HG02642 (cell line): ENCODE data around the gene MMP24.
"Not testable (repeated sequence)": the region's sequence is repeated elsewhere in the genome, so short reads cannot be mapped to it uniquely, and the experiment has no call there.

Experiments used
- ATAC-seq: cut with Tn5 transposase; IDR thresholded peaks from one replicate; pipeline ENCODE4 v1.9.1; 2021; ENCODE audit warnings: mild to moderate bottlenecking; ENCODE audit not compliant: unreplicated experiment, poor library complexity

The MMP24 gene

DNA sequence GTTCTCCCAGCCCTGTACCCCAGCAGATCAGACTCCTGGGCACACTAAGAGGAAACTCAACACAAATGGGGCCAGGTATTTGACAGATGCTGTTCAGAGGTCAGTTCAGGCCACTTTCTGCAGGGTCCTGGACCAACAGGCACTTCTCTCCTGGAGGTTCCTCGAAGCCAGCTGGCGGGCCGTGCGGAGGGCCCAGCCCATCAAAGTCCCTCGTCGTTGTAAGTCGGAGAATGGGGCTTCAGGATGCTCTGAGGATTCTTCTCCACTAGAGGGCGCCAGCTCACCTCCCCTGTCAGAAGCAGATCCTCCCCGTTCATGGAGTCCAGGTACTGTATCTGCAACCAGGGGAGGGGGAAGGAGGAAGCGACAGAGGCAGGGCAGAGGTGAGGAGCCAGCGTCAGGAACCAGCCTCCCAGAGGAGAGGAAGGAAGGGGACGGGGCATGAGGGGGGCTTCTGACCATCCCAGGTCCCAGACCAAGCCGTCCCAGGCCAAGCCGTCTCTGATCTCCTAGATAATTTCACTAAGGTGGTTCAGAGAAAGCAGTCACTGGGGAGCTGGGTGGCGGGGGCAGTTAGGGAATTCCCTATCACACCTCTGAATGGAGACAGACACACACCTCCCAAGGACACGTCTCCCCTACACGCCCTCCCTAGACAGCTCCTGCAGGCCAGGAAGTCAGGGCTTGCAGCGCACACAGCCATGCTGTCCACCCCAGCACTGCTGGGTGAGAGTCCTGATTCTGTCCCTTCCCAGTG, 77.4 kb downstream of the MMP24 start:
- ATAC-seq, result peak; percentile 53

DNA sequence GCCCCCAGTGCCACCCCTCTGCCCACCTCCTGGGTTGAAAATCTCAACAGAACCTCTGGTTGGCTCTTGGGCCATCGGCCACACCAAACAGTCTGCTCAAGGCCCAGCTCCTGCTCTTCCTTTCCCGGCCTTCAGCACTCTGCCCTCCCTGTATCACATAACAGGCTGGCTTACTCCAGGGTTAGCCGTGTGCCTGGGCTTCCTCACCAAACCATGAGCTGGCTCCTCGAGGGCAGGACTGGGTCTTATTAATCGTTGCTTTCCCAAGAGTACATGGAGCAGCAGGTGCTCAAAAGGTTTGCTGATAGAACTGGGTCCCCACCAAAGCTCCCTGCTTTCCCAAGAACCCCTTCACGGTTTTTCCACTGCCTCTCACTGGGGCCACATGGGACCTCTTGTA, 78.5 kb downstream of the MMP24 start:
- ATAC-seq, result no peak

DNA sequence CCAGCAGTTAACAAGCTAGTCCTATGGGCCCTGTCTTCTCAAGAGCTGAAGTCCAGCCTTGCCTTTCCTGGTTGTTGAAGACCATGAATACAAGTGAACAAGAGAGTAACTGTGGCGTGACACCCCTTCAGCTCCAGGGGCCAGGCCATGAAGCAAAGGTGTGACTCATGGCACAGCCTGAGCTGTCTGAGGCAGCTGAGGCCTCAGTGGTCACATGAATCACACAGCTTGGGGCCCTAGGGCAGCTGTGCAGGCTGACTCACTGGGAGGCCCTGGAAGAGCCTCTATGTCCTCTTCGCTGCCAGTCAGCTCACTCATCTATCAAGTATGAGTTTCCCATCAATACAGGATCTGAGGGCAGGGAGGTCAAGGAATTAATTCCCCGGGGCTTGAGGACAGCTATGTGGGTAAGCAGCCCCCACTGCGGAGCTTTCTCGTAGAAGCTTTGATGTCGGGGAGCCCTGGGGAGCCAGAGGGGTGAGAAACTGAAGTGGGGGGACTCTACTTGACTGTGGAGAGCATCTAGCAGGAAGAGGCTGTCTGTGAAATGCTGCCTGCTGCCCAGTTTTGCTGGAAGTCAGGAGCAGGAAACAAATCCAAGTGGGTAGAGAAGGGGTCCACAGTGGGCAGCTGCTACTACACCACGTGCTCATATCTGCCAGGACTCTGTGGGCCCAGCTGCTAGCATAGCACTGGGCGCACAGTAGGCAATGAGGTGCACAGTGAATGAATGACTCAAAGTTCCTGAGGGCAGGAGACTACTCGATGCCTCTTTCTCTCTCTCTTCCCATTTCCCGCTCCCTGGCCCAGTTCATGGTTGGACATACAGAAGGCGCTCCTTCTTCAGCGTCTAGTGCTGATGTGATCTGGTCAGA, 79.4 kb downstream of the MMP24 start:
- no peak for ATAC-seq

DNA sequence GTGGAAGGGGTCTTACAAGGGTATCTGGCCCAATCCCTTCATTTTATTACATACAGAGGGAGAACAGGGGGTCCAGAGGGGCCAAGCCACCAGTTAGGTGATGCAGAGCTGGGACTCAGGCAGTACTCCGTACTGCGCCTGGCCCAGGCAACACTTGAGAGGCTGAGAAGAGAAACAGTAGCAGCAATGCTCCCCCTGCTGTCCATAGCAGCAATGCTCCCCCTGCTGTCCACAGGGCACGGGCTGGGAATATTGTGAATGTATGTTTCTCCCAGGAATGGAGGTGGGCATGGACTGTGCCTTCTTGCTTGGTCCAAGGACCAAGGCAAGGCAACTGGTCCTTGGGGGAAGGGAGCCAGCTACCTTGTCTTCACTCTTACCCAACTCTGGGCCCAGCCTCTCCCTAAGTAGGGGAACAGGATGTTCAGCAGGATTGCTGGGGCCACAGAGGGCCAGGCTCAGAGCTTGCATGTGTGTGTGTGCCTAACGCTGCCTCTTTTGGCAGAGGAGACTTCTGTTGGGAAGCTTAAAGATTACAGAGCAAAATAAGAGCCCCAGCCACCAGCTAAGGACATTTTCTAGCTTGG, 80.5 kb downstream of the MMP24 start:
- ATAC-seq, result no peak

DNA sequence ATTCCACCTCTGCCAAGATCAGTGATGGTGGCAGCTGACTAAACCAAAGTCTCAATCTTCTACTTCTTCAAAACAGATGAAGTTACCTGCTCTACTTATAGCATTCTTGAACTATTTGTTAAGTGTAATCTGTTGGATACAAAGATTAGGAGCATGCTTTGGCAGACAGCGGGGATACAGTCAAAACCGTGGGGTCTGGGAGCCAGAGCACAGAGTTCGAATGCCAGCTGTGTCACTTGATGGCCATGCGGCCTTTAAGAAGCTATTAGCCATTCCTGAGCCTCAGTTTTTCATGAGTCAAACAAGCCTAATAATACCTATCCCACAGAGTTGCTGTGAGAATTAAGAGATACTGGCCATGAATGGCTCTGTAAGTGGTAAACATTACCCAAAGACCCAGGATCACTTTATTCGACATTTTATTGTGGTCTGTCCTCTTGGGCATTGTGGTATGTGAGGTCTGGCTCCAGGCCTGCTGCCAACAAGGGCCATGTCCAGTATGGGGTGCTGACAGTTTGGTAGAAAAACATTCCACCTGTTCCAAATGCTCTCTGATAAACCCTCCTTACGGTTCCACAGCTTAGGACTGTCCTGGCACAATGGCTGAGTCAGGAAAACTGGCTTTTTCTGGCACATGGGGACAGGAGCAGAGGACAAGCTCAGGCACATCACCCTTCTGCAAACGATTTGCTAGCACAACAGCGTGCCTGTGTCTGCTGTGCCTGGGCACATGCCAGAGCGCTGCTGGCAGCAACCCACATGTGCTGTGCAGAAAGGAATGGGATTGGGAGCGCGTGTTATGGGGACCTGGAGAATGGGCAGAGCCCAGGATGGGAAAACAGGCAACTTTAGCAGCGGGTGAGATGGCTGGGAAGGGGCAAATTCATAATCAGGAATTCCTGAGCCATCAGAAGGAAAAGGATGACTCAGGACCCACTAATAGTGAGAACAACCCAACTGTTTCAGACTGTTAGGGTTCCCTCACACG, 81.5 kb downstream of the MMP24 start:
- ATAC-seq, result no peak

DNA sequence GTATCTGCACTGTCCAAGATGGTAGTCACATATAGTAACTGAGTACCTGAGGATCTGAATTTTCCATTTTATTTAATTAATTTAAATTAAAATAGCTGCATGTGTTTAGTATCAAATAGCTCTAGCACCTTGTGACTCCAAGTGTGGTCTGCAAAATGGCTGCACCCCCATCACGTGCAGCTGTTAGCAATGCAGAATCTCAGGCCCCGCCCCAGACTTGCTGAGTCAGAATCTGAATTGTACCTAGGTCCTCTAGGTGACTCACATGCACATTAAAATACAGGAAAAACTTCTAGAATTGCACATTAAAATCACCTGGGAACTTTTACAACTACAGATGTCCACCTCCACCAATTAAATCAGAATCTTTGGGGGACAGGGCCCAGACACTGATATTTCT, 84.9 kb downstream of the MMP24 start:
- no peak for ATAC-seq

DNA sequence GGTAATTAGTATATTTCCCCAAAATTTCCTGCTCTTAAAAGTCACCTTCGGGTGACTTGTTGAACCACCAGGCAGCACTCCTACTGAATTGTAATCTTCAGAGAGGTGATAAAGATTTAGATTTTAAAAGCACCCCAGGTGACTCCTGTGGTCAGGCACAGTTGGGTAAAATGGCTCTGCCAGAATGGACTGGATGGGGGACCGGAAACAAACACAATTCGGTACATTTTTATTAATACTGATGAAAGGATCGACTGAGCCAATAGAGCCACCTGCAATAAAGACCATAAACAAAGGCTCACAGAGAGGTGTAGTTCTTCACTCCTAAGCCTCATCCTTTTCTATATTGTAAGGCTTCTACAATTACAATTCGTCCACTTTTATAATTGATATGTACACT, 85.3 kb downstream of the MMP24 start:
- no peak for ATAC-seq

DNA sequence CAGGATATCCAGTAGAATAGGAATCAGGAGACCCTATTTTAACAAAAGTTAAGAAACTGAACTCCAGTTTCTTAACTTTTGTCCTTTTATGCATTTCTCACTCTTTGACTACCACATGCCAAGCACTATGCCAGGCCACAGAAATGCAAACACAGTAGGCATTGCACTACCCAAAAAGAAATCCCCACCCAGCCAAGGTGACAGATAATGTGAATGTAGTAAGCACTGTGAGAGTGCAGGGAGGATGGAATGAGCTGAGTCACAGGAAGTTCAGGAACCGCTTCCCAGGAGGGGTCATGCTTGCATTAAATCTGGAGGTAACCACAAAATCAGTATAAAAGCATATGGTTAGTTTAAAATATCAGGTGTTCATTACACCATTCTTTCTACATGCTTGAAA, 85.8 kb downstream of the MMP24 start:
- ATAC-seq, result no peak

DNA sequence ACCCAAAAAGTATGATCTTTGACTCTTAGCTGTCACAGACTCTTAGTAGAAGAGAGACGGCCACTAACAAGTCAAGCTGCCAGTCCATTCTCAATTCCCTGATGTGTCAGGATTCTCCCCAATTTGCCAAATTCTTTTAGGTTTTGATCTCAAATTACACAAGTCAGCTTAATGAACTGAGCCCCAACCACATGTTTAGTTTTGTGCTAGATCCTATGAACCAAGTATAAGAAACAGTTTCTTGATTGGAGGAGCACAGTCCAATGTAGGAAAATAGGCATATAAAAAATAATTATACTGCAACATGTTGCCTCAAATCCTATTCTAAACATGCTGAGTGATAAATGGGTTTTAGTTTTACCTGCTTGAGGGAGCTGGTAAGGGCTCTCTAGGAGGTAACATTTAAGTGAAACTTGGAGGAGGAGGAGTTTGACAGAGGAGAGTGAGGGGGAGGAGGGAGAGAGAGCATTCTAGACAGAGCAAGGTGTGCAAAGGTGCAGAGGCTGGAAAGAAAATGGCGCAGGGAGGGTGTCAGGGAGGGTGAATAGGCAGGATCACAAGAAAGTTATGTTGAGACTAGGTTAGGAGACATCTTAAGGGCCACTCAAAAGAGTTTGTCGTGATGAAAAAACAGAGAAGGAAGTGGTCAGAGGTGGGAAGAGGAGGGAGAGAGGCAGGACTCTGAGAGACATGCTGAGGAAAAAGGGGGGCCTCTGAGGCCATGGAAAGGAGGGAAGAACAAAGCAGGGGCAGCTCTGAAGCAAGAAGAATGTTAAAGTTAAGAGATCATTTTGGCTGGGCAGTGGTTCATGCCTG, 88.5 kb downstream of the MMP24 start:
- no peak for ATAC-seq

DNA sequence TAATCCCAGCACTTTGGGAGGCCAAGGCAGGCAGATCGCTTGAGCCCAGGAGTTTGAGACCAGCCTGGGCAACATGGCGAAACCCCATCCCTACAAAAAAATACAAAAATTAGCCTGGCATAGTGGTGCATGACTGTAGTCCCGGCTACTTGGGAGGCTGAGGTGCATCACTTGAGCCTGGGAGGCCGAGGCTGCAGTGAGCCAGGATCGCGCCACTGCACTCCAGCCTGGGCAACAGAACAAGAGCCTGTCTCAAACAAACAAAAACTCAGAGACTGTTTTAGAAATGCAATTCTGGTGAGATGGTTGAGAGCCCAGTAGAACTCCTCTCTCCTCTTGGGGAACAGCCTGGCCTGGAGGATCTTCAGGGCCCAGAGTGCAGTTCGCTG, 89.1 kb downstream of the MMP24 start:
- ATAC-seq, result not testable (repeated sequence)

DNA sequence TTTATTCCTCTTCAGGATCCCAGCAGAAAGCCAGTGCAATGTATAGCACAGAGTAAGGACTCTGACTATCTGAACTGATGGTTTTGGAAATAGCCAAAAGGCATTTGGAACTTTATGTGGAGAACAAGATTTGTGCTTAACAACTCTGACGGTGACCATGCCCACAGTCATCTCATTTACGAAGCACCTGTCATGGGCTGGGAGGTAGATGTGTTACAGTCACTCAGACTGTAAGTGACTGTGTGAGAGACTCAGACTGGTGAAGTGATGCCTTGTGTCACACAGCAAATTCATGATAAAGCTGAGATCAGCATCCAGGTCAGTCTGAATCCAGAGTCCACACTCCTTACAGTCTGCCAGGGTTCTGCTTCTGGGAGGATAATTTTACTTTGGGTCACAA, 89.6 kb downstream of the MMP24 start:
- ATAC-seq, result no peak

DNA sequence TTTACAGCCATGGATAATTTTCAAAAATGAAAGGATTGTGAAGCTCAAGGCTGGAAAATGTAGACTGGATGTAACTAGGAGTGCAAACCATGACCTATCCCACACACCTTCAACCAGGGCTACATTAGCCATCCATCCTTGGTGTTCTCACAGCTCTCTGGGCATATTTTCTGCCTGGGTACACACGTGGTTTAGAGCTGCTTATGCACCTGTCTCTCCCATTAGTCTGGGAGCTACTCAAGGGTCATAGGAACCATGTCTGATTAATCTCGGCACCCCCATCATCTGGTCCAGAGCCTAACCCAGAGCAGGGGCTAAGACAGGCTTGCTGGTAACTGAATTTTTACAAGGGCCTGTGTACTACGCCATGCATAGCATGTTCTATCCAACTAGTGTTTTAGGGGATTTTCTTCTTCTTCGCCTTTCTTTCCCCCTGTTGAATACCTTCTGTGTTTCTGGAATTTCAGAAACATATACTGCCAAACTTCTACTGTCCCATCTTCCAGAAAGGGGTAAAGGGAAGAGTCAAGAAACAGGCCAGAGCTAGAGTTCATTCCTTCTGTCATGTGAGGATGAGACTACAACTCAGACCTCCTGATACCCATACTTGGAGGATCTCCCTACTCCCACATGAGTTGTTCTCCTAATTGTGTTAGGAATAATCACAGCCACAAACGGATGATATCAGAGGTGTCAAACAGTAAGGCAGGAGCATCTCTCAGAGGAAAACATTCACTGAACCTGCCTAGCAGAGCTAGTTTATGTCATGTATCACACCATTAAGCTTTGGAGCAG, 91.1 kb downstream of the MMP24 start:
- ATAC-seq, result no peak

DNA sequence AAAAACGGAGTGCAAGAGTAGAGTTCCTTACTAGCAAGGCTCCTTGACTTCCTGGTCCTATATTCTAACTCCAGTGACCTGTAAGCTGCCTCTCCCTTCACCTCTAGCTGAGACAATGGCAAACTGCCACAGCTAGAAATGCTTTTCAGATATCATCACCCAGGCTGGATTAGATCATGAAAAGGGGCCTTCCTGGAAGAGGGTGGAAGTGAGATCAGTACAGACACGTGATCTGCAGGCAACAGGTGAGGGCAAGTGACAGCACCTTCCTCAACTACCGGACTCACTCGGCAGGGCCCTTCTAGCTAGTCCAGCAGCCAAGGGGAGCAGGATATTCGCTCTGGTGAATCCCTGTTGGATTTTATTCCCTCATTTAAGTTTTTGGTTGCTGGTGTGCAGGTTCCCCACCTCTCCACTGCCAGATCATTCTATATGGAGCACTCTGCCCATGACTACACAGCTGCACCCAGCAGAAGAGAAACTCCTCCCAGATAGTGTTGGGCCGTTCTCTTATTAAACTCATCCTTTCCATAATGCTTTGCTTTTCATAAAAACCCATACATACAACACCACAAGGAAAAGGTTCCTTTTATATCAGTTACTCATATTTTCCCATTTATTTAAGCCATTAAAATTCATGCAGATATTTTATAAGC, 92.1 kb downstream of the MMP24 start:
- ATAC-seq, result no peak

DNA sequence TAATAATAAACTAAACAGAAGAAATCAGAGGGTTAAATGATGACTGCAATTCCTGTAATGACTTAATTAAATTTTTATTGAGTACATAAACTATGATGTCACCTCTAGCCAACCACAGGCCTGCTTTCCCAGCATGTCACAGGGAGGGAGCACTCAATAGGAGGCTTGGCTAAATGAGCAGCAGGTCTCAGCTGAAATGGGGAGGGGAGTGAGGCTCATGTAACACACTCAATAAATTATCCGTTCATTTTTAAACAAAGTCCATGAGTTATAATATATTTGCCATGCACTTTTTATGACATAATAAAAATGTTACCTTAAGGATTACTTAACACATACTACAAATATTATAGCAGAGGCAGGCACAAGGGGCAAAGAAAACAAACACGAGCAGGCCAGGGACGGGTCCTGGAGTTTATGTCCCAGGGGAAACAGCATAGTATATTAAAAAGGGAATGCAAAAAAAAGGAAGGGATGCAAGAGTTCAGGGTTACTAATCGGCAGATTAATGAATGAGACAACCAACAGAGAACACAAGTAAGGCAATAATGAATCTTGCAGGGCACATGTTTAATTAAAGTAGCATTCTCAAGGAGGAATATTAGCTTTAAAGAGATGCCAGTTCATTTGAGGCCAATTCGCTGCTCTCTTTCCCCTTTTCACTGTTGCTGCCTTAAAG, 92.8 kb downstream of the MMP24 start:
- ATAC-seq, result no peak

DNA sequence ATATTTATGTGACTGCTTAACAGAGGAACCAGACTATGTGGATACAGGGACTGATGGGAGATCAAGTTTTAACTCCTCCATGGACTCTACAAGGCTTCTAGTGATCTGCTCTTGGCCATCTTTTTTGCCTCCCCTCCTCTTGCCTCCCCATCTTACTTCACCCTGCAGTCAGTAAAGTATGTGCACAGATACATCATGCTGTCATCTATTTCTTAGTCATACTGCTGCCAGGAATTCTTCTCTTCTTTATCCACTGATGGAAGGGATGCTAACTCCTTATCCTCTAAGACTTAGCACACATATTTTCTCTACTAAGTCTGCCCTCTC, 93.3 kb downstream of the MMP24 start:
- no peak for ATAC-seq

DNA sequence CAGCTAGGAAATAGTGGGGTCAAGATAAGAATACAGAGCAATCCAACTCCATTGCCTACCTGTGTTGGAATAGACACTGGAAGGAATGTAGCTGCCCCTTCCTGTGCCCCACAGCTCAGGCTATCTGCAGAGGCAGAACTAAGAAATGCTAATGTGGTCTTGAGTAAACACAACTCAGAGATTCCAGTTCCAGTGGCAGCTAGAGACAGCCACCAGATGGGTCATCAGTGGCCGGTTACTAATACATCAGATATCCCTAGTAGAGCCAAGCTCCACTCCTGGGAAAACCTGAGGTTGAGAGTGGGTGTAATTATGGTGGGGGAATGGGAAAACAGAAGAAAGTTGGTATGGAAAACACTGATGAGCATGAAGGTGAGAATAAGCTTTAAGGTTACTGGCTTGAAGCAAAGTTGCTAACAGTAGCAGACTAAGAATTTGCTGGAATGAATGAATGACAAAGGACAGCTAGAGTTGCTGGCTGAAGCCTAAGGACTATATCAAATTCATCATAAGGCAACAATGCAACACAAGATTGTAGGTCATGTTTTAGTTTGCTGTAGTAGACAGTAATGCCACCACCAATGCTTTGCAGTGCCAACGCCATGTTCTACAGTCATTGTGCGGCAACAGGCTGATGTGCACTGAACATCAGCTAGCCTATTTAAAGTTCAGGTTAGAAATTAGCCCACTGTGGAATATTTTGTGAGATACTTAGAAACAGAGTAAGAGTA, 94.1 kb downstream of the MMP24 start:
- ATAC-seq, result no peak

DNA sequence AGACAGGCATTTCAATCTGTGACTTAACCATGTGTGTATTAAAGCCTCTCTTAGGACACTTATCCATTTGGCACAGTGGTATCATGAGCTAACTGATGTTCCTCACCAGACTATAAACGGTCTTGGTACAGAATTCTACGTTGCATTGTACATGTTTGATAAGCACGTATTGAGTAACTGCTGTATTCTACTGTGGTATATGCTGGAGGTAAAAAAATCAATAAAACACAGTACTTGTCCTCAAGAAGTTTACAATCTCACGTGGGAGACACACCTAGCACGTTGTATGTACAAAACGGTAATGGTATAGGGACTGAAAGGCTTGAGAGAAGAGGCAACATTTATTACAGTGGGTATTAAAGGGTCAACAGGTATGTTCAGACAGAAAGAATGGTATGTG, 98.9 kb downstream of the MMP24 start:
- no peak for ATAC-seq
